ENCODE data around the gene BMP3.

GRCh38 chr4:81021981-81022380 is 8.5 kb upstream of the BMP3 start:
- TF ChIP-seq CTCF (IDR thresholded peaks at IDR 0.05; ENCODE audit: low read depth, low read length, poor library complexity, severe bottlenecking) = no peak
- TF ChIP-seq EZH2phosphoT487 (IDR thresholded peaks at IDR 0.05; ENCODE audit: borderline replicate concordance, low read length) = no peak
